ENCODE data around the gene RIN3.
"Not testable (repeated sequence)": the region's sequence is repeated elsewhere in the genome, so short reads cannot be mapped to it uniquely, and the experiment has no call there.

Gene RIN3

GRCh38 chr14:92675976-92676375 is 162.4 kb downstream of the RIN3 start:
- DNase-seq: no peak

GRCh38 chr14:92676403-92677086 is 163.0 kb downstream of the RIN3 start:
- DNase-seq: no peak

GRCh38 chr14:92677087-92677668 is 163.6 kb downstream of the RIN3 start:
- no peak for DNase-seq

- DNase-seq: no peak
Observed at GRCh38 chr14:92677955-92678354, 164.4 kb downstream of the RIN3 start.

GRCh38 chr14:92678766-92679165 is 165.2 kb downstream of the RIN3 start:
- DNase-seq: no peak

GRCh38 chr14:92679246-92679645 is 165.7 kb downstream of the RIN3 start:
- no peak for DNase-seq

GRCh38 chr14:92680330-92680729 is 166.7 kb downstream of the RIN3 start:
- DNase-seq: not testable (repeated sequence)

- DNase-seq: peak; percentile 58
Observed at GRCh38 chr14:92680781-92681650, 167.4 kb downstream of the RIN3 start.

- no peak for DNase-seq
Observed at GRCh38 chr14:92683041-92683440, 169.5 kb downstream of the RIN3 start.

GRCh38 chr14:92684801-92685560 is 171.4 kb downstream of the RIN3 start:
- DNase-seq: no peak

- DNase-seq: no peak
Observed at GRCh38 chr14:92685784-92686355, 172.3 kb downstream of the RIN3 start.

- no peak for DNase-seq
Observed at GRCh38 chr14:92686411-92686899, 172.9 kb downstream of the RIN3 start.

- peak; percentile 69 for DNase-seq
Observed at GRCh38 chr14:92686900-92687427, 173.4 kb downstream of the RIN3 start.

- DNase-seq: peak; percentile 73
Observed at GRCh38 chr14:92687681-92688433, 174.3 kb downstream of the RIN3 start.

GRCh38 chr14:92688434-92689375 is 175.1 kb downstream of the RIN3 start:
- DNase-seq: peak; percentile 67

- no peak for DNase-seq
Observed at GRCh38 chr14:92690171-92691011, 176.8 kb downstream of the RIN3 start.

GRCh38 chr14:92692822-92693226 is 179.2 kb downstream of the RIN3 start:
- peak; percentile 38 for DNase-seq

GRCh38 chr14:92693998-92694795 is 180.6 kb downstream of the RIN3 start:
- DNase-seq: no peak

Data from NCI-H748 treated with DMSO at 0.1 percent for 48 hours (cell line).